IMR-90 (cell line): ENCODE results near the gene FITM2. TPM values are rescaled to one million over a fixed set of nuclear protein-coding genes. Genes with fewer than 3 reads are reported as not detected.

Experiments used
- ATAC-seq: fragments of 200-7000 bp; cut with Tn5 transposase; 2 replicates; pipeline ENCODE4 v1.9.1; 2020; ENCODE audit warnings: low read depth, mild to moderate bottlenecking, moderate library complexity
- BruUV-seq: library from RNA; stranded (reverse); fragments of 400-500 nt; replicated peaks from 2 replicates; lab custom pipeline; 2021; lab: Mats Ljungman, UMichigan
- CTCF ChIA-PET: fragments of 300-600 bp; formaldehyde crosslinking; extraction: SDS; loops from one replicate; lab custom pipeline; 2021; ENCODE audit warnings: antibody characterized with exemption; lab: Yijun Ruan, JAX
- POLR2A ChIA-PET: fragments of 300-600 bp; sonication (Branson Sonifier 250); formaldehyde crosslinking; loops from one replicate; lab custom pipeline; 2022; ENCODE audit warnings: antibody characterized with exemption; ENCODE audit not compliant: unreplicated experiment; lab: Charles Lee
- DNase-seq: peaks from one replicate; pipeline ENCODE4 v3.0.0; 2013
- H2AFZ ChIP-seq: replicated peaks from 2 replicates; pipeline ENCODE3; 2013; ENCODE audit warnings: low read length, mild to moderate bottlenecking; ENCODE audit not compliant: poor library complexity
- H2AK5ac ChIP-seq: 2 replicates; pipeline ENCODE4 v1.6.1; 2013; ENCODE audit warnings: low read depth, low read length, inconsistent platforms
- H2AK9ac ChIP-seq: replicated peaks from 2 replicates; pipeline ENCODE3; 2013; ENCODE audit warnings: mild to moderate bottlenecking, low read depth, low read length, moderate library complexity; ENCODE audit not compliant: poor library complexity
- H2BK120ac ChIP-seq: 2 replicates; pipeline ENCODE4 v1.6.1; 2013; ENCODE audit warnings: low read depth, low read length, inconsistent platforms
- H2BK15ac ChIP-seq: 3 replicates; pipeline ENCODE4 v1.6.1; 2013; ENCODE audit warnings: low read depth, low read length, inconsistent platforms
- H2BK20ac ChIP-seq: 2 replicates; pipeline ENCODE4 v1.6.1; 2013; ENCODE audit warnings: low read depth, mild to moderate bottlenecking, inconsistent platforms, low read length, moderate library complexity
- H2BK5ac ChIP-seq: 2 replicates; pipeline ENCODE4 v1.6.1; 2013; ENCODE audit warnings: mild to moderate bottlenecking, low read depth, low read length, inconsistent platforms; ENCODE audit not compliant: poor library complexity, severe bottlenecking
- H3K14ac ChIP-seq: replicated peaks from 2 replicates; pipeline ENCODE4 v1.6.1; 2013; ENCODE audit warnings: low read depth, low read length, inconsistent platforms
- H3K18ac ChIP-seq: 2 replicates; pipeline ENCODE4 v1.6.1; 2013; ENCODE audit warnings: low read depth, low read length, control low read depth
- H3K23ac ChIP-seq: 2 replicates; pipeline ENCODE4 v1.6.1; 2013; ENCODE audit warnings: low read depth, low read length, inconsistent platforms
- H3K27ac ChIP-seq: 2 replicates; pipeline ENCODE4 v1.5.1; 2013; ENCODE audit warnings: mild to moderate bottlenecking, control low read depth, low read length; ENCODE audit not compliant: insufficient read depth
- H3K27me3 ChIP-seq: 2 replicates; pipeline ENCODE4 v1.6.1; 2013; ENCODE audit warnings: low read length; ENCODE audit not compliant: control insufficient read depth, insufficient read depth
- H3K36me3 ChIP-seq: 2 replicates; pipeline ENCODE4 v1.6.1; 2013; ENCODE audit warnings: low read length, mixed read lengths; ENCODE audit not compliant: control insufficient read depth, insufficient read depth
- H3K4ac ChIP-seq: 2 replicates; pipeline ENCODE4 v1.6.1; 2013; ENCODE audit warnings: low read depth, low read length, inconsistent platforms
- H3K4me1 ChIP-seq: 2 replicates; pipeline ENCODE4 v1.6.1; 2013; ENCODE audit warnings: low read length, mixed read lengths; ENCODE audit not compliant: control insufficient read depth, insufficient read depth
- H3K4me2 ChIP-seq: 2 replicates; pipeline ENCODE4 v1.6.1; 2013; ENCODE audit warnings: low read depth, mild to moderate bottlenecking, control low read depth, low read length, moderate library complexity
- H3K4me3 ChIP-seq: 2 replicates; pipeline ENCODE4 v1.5.1; 2013; ENCODE audit warnings: low read depth, mild to moderate bottlenecking, control low read depth, low read length, moderate library complexity; ENCODE audit not compliant: insufficient read depth
- H3K56ac ChIP-seq: 2 replicates; pipeline ENCODE4 v1.6.1; 2013; ENCODE audit warnings: low read length, inconsistent platforms; ENCODE audit not compliant: insufficient read depth; ENCODE audit errors: extremely low read depth
- H3K79me1 ChIP-seq, 2 experiments: 2 replicates each; pipeline ENCODE4 v1.6.1; 2013; ENCODE audit warnings: low read length in 2 of 2, inconsistent platforms in 1 of 2, low read depth in 1 of 2
- H3K9ac ChIP-seq: 2 replicates; pipeline ENCODE4 v1.6.1; 2013; ENCODE audit warnings: low read depth, low read length, control low read depth
- H3K9me1 ChIP-seq: 2 replicates; pipeline ENCODE4 v1.6.1; 2013; ENCODE audit warnings: low read length, inconsistent platforms; ENCODE audit not compliant: insufficient read depth
- H3K9me3 ChIP-seq: 2 replicates; pipeline ENCODE4 v1.6.1; 2013; ENCODE audit warnings: low read length; ENCODE audit not compliant: control insufficient read depth, insufficient read depth
- H4K20me1 ChIP-seq: 2 replicates; pipeline ENCODE4 v1.6.1; 2013; ENCODE audit warnings: low read length, inconsistent platforms; ENCODE audit not compliant: insufficient read depth
- H4K5ac ChIP-seq: 2 replicates; pipeline ENCODE4 v1.6.1; 2013; ENCODE audit warnings: mild to moderate bottlenecking, low read depth, low read length, control low read depth
- H4K8ac ChIP-seq, 2 experiments: 2 replicates each; pipeline ENCODE4 v1.6.1; 2013; ENCODE audit warnings: low read depth in 2 of 2, low read length in 2 of 2, control low read depth in 1 of 2, inconsistent platforms in 1 of 2
- H4K91ac ChIP-seq: 2 replicates; pipeline ENCODE4 v1.6.1; 2013; ENCODE audit warnings: low read depth, low read length, inconsistent platforms; ENCODE audit not compliant: insufficient read depth
- MAFK ChIP-seq: IDR thresholded peaks from 2 replicates; pipeline ENCODE4 v1.6.1; 2012; ENCODE audit warnings: low read depth, low read length, improper control_type of control experiment
- WGBS, 2 experiments: methylation state at CpG; one replicate each; pipeline versions ENCODE4 v1.1.5 to v1.1.7; 2013; ENCODE audit warnings: missing lambda C conversion rate in 2 of 2; ENCODE audit not compliant: insufficient read length in 1 of 2; ENCODE audit errors: extremely low coverage in 2 of 2; 5-methylcytosine and 5-hydroxymethylcytosine counted together
- dilution Hi-C: fragments of 300-500 bp; cut with HindIII; formaldehyde crosslinking; loops from one replicate; pipeline ENCODE4 v1.14.3; 2018; ENCODE audit warnings: low sequenced_read_pairs; ENCODE audit not compliant: unreplicated experiment
- in situ Hi-C: fragments of 300-500 bp; cut with MboI; formaldehyde crosslinking; loops from 3 replicates; pipeline ENCODE4 v1.14.3; 2019; ENCODE audit warnings: low sequenced_read_pairs, inconsistent platforms, mixed read lengths
- intact Hi-C: fragments of 100-400 bp; cut with micrococcal nuclease; formaldehyde crosslinking; loops from 2 replicates; pipeline ENCODE4 v1.10.0; 2022
- polyA plus RNA-seq, 3 experiments: library from polyadenylated mRNA; depleted of rRNA; stranded (reverse); fragments of >200 nt; gene quantifications; 2 replicates each; pipeline ENCODE4 v1.2.3, GENCODE V29; 2012; ENCODE audit warnings: low replicate concordance in 1 of 3
- total RNA-seq: library from RNA; depleted of rRNA; stranded (reverse); fragments of >200 nt; gene quantifications from 2 replicates; pipeline ENCODE4 v1.2.3, GENCODE V29; 2012

Gene FITM2
- total and polyA plus RNA-seq, 2 of the 4 experiments (the other 2 are of a cell fraction): 3.4 to 6.5 TPM

DNA sequence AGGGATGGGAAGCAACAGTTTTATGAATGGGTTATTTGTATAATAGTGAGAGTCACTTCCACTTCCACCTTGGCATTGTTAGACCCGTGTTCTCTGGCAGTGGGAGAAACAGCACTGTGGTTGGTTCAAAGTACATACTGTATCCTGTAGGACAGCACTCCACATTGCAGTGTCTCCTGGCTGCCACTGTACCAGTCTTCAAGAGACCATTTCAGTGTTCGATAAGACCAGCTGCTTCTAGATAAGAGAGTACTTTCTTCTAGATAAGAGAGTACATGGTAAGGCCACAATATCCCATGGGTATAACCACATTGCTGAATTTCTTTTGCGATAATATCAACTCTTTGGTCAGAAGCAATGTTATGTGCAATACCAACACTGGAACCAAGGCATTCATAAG lies 28.8 kb downstream of the FITM2 start:
- DNase-seq: no peak
- Histone ChIP-seq H2AK5ac (no peak overlapping the region), H2BK20ac (no peak overlapping the region), H3K4ac (no peak overlapping the region), H3K27me3 (no peaks in the 10 kb centered on the region), H4K8ac (no peak overlapping the region), H2AK9ac (no peak overlapping the region), H3K18ac (no peak overlapping the region), H2BK15ac (no peak overlapping the region), H3K9me1 (no peaks in the 10 kb centered on the region), H3K9me3 (no peaks in the 10 kb centered on the region), H3K4me1 (peaks cover 4% of the 10 kb centered on the region), H4K5ac (no peak overlapping the region), H3K23ac (no peak overlapping the region), H3K4me3 (no peak overlapping the region), H3K79me1 (no peaks in the 10 kb centered on the region), H2BK120ac (no peak overlapping the region), H3K36me3 (no peaks in the 10 kb centered on the region), H2BK5ac (no peak overlapping the region), H4K91ac (no peak overlapping the region), H4K20me1 (no peaks in the 10 kb centered on the region), H2AFZ (no peak overlapping the region), H3K14ac (no peak overlapping the region), H3K9ac (no peak overlapping the region), H3K27ac (no peak overlapping the region), H3K4me2 (no peak overlapping the region), H3K56ac (no peak overlapping the region)
- ChIA-PET CTCF (interaction anchor here (0.9 kb wide), 1 partner anchor 17 kb away, joined by 6 read pairs; no protein-coding TSS in a partner anchor), POLR2A (no interaction called here)
- no peak for TF ChIP-seq MAFK
- in situ Hi-C loops: no loop called here
- no peak for ATAC-seq
- intact Hi-C loops: no loop called here
- no CpG with 5 or more reads among the region's 3 CpGs for WGBS, 2 experiments
- no TSS peak for BruUV-seq
- dilution Hi-C loops: no loop called here
